Measurements from ENCODE around the gene INPP5A.

INPP5A gene

DNA sequence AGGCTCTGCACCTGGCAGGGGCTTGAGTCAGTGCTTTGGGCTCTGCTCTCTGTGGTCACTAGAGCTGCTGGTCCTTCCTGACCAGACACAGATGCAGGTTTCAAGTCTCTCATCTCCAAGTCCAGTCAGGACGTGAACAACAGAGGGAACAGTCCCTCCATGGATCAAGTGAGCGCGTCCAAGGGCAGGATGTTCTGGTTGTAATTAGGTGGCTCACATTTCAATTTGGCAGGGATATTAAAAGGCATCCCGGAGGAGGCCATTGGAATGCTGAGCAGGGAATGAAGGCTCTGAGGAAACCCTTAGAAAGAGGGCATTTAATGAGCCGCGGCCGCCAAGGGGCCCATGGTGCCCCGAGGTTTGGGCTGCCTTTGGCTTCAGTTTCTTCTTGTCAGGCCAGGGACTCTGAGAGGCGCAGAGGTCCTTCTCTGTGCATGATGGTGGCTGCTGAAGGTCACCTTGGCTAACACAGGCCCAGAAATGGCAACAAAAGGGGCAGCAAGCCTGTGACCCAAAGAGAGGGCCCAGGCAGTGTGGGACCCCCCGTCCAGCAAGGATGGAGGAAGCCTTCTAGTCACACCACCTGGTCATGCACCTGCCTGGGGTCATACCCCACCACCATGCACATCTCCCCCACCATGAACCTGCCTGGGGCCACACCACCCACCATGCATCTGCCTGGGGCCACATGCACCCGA is 30.7 kb upstream of the INPP5A start:
- DNase-seq (ENCODE audit: low read depth), result peak; percentile 13
- H3K4me3 ChIP-seq (replicated peaks; ENCODE audit: low read depth, low read length), result no peak overlapping the region
- TF ChIP-seq, protein P1, sequence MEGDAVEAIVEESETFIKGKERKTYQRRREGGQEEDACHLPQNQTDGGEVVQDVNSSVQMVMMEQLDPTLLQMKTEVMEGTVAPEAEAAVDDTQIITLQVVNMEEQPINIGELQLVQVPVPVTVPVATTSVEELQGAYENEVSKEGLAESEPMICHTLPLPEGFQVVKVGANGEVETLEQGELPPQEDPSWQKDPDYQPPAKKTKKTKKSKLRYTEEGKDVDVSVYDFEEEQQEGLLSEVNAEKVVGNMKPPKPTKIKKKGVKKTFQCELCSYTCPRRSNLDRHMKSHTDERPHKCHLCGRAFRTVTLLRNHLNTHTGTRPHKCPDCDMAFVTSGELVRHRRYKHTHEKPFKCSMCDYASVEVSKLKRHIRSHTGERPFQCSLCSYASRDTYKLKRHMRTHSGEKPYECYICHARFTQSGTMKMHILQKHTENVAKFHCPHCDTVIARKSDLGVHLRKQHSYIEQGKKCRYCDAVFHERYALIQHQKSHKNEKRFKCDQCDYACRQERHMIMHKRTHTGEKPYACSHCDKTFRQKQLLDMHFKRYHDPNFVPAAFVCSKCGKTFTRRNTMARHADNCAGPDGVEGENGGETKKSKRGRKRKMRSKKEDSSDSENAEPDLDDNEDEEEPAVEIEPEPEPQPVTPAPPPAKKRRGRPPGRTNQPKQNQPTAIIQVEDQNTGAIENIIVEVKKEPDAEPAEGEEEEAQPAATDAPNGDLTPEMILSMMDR (IDR thresholded peaks at IDR 0.05; ENCODE audit: low read length, missing control alignments), result no peak

DNA sequence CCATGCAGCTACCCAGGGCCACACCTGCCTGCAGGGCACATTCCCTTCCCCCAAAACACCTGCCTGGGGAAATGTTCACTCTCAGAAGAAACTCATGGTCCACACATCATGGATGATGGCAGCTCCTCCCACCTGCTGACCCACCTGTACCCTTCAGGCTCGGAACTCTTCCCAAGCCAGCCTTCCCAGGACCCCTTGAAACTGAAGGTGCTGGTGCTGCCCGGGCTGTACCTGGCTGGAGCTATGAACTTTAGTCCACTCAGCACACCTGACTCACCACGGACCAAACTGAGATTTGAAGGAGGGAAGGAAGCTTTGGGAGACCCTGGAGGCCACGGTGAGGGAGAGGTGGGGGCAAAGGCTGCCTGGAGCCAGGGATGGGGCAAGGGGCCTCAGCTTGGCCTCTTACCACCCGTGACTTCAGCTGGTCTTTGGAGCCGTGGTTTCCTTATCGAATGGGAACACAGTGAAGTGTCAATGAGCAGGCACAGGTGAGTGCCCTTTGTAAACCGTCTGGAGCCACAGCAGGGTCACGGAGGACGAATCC is 30.1 kb upstream of the INPP5A start:
- no peak for DNase-seq (ENCODE audit: low read depth)
- H3K4me3 ChIP-seq (replicated peaks; ENCODE audit: low read depth, low read length), result no peak overlapping the region
- TF ChIP-seq, protein P1 (IDR thresholded peaks at IDR 0.05; ENCODE audit: low read length, missing control alignments), result no peak

DNA sequence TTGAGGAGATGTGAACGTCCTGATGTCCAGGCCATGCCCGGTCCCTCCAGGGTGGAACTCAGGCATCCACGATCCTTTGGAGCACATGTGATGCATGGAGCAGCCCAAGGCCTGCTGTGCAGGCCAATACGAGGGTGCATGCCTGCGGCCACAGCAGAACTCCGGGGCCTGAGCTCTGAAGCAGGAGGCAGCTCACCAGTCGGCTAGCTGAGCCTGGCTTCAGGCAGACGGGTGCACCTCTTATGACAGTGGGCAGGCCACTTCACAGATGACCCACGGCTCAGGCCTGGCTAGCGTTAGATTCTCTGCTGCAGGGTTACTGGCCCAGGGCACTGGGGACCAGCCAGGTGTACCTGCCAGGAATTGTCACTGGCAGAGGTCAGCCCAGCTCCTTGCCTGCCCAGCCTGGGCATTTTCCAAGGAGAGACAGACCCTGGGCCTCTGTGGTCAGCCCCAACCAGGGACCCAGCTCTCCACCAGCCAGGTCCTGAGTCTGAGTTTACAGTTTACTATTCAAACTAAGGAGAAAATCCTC is 29.6 kb upstream of the INPP5A start:
- no peak overlapping the region for H3K4me3 ChIP-seq (replicated peaks; ENCODE audit: low read depth, low read length)
- TF ChIP-seq, protein P1 (IDR thresholded peaks at IDR 0.05; ENCODE audit: low read length, missing control alignments), result no peak
- DNase-seq (ENCODE audit: low read depth), result no peak

DNA sequence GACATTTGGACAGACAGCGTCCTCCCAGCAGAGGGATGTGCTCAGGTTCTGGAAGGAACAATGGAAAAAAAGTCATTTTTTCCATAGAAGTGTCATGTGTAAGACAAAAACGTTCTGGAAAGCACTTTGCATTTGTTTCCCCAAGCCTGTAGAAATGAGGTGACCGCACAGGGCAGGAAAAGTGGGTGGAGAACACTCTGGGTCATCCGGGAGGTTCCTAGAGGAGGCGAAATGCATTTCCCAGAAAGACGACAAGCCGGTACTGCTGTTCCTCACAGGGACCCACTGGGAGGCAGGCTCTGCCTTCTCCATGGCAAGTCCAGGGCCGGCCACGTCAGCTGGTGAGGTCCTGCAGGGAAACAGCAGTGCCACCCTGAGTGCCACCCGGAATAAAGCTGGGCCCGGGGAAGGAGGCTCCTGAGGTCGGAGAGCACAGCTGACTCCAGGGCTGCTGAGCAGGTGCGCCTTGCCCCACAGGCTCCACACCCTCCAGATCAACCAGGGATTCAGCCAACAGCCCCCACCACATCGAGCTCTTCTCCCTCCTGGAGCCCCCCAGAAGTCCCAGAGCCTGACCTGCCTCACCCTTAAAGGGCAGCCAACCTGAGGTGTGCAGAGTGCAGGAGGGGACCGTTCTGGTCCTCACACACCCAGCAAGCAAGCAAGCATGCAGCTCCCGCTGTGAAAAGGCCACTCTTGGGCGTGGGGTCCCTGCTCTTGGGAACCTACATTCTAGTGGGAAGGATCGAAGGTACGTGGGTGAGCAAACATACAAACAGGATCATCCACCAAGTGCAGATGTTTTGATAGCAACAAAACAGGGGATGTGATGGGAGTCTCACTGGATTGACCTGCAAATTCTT is 28.8 kb upstream of the INPP5A start:
- no peak overlapping the region for H3K4me3 ChIP-seq (replicated peaks; ENCODE audit: low read depth, low read length)

DNA sequence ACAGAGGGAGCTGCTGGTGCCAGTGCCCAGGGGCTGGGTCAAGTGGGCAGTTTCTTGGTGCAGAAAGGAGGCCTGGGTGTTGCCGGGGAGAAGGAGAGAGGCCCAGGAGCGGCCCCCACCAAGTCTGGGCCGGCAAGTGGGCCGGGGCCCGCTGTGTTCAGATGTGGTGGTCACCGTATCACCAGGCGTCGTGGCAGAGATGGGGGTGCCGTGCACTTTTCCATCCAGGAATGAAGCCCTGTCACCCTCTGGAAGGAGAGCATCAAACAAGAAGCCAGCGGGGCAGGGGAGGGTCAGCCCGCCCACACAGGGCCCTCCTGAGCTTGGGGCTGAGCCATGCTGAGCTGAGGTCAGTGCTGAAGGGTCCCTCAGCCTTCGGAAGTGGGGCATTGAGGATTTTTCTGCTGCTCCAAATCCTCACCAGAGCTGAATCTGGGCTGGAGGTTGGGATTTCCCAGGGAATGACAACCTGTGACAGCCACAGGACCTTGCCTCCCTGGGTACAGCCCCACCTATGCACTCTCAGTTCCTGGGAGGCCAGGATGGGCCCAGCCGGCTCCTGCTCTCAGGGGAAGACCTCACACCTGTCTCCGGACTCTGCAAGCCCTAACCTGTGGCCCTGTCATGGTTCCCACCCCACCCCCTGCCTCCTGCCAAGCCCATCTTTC is 27.9 kb upstream of the INPP5A start:
- no peak overlapping the region for H3K4me3 ChIP-seq (replicated peaks; ENCODE audit: low read depth, low read length)
- no peak for DNase-seq (ENCODE audit: low read depth)
- TF ChIP-seq, protein P1 (IDR thresholded peaks at IDR 0.05; ENCODE audit: low read length, missing control alignments), result no peak

More for the DNA sequence above, 28.8 kb upstream of the INPP5A start:
- TF ChIP-seq, protein P1 (IDR thresholded peaks at IDR 0.05; ENCODE audit: low read length, missing control alignments), result no peak
- no peak for DNase-seq (ENCODE audit: low read depth)

DNA sequence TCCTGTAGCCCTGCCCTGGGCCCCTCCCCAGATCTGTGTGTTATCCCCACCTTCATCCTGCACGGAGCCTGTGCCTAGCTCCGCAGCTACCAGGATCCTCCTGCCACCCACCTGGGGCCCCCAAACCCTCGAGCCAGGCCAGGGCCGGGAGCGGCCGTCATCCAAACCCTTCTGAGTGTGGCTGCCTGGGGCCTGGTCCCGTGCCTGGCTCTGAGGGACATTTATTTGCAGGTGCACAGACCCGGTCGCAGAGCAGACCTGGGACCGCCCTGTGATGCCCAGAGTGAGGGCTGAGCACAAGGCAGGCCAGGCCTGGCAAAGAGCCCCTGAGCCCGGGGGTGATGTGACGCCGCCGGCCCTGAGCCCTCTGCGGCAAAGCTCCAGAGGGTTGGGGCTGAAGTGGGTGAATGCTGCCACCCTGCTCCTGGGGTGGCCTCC is 27.4 kb upstream of the INPP5A start:
- TF ChIP-seq, protein P1 (IDR thresholded peaks at IDR 0.05; ENCODE audit: low read length, missing control alignments), result no peak
- no peak for DNase-seq (ENCODE audit: low read depth)
- H3K4me3 ChIP-seq (replicated peaks; ENCODE audit: low read depth, low read length), result no peak overlapping the region
